SK-N-SH treated with all-trans-retinoic acid at 6 μM for 48 hours (cell line): ENCODE measurements around the gene SPSB2.
"Not testable (repeated sequence)": the region's sequence is repeated elsewhere in the genome, so short reads cannot be mapped to it uniquely, and the experiment has no call there.

Experiments used
- ATAC-seq: fragments of 200-7000 bp; cut with Tn5 transposase; 3 replicates; pipeline ENCODE4 v1.9.1; 2020; ENCODE audit warnings: mild to moderate bottlenecking, moderate library complexity
- ARNTL ChIP-seq: fragments of 450-650 bp; formaldehyde crosslinking; IDR thresholded peaks from 2 replicates; pipeline ENCODE4 v1.5.0; 2020; ENCODE audit warnings: low read depth, mild to moderate bottlenecking, moderate library complexity, borderline replicate concordance
- BACH2 ChIP-seq: fragments of 250-450 bp; sonication (Bioruptor Pico); IDR thresholded peaks from 2 replicates; pipeline ENCODE4 v1.9.0; 2021; ENCODE audit warnings: mild to moderate bottlenecking, borderline replicate concordance
- GLIS3 ChIP-seq: fragments of 250-450 bp; sonication (Bioruptor Pico); IDR thresholded peaks from 2 replicates; pipeline ENCODE4 v1.5.0; 2020; ENCODE audit warnings: mild to moderate bottlenecking, moderate library complexity
- ISL1 ChIP-seq: fragments of 250-450 bp; sonication (Bioruptor Pico); IDR thresholded peaks from 2 replicates; pipeline ENCODE4 v2.1.2; 2022; ENCODE audit warnings: mild to moderate bottlenecking, moderate library complexity
- OSR1 ChIP-seq: fragments of 250-450 bp; sonication (Bioruptor Pico); IDR thresholded peaks from 2 replicates; pipeline ENCODE4 v1.8.0; 2022; ENCODE audit warnings: moderate library complexity, mild to moderate bottlenecking, inconsistent platforms
- PPARA ChIP-seq: fragments of 250-450 bp; sonication (Bioruptor Pico); IDR thresholded peaks from 2 replicates; pipeline ENCODE4 v1.5.0; 2020; ENCODE audit warnings: mild to moderate bottlenecking, borderline replicate concordance
- RARB ChIP-seq: fragments of 250-450 bp; sonication (Bioruptor Pico); IDR thresholded peaks from 2 replicates; pipeline ENCODE4 v1.8.0; 2021; ENCODE audit warnings: mild to moderate bottlenecking, moderate library complexity
- SNAI2 ChIP-seq: fragments of 250-450 bp; sonication (Bioruptor Pico); IDR thresholded peaks from 2 replicates; pipeline ENCODE4 v1.5.0; 2020; ENCODE audit warnings: mild to moderate bottlenecking, moderate library complexity
- TCF4 ChIP-seq: fragments of 250-450 bp; sonication (Bioruptor Pico); IDR thresholded peaks from 2 replicates; pipeline ENCODE4 v1.8.0; 2021; ENCODE audit warnings: mild to moderate bottlenecking, moderate library complexity, borderline replicate concordance
- TOX ChIP-seq: fragments of 250-450 bp; sonication (Bioruptor Pico); IDR thresholded peaks from 2 replicates; pipeline ENCODE4 v1.8.0; 2021; ENCODE audit warnings: mild to moderate bottlenecking, moderate library complexity, borderline replicate concordance
- ZFP3 ChIP-seq: fragments of 250-450 bp; sonication (Bioruptor Pico); IDR thresholded peaks from 2 replicates; pipeline ENCODE4 v1.5.0; 2020; ENCODE audit warnings: mild to moderate bottlenecking, moderate library complexity
- ZNF70 ChIP-seq: fragments of 450-650 bp; formaldehyde crosslinking; IDR thresholded peaks from 2 replicates; pipeline ENCODE4 v1.5.0; 2020; ENCODE audit warnings: mild to moderate bottlenecking, moderate library complexity
- ZNF8 ChIP-seq: fragments of 450-650 bp; formaldehyde crosslinking; IDR thresholded peaks from 2 replicates; pipeline ENCODE4 v1.5.0; 2020; ENCODE audit warnings: mild to moderate bottlenecking, moderate library complexity
- TF ChIP-seq, protein P1 (sequence below): fragments of 250-450 bp; sonication (Bioruptor Pico); IDR thresholded peaks from 2 replicates; pipeline ENCODE4 v1.5.1; 2021; ENCODE audit warnings: mild to moderate bottlenecking, moderate library complexity
- TF ChIP-seq, protein P2 (sequence below): fragments of 250-450 bp; sonication (Bioruptor Pico); IDR thresholded peaks from 2 replicates; pipeline ENCODE4 v1.5.1; 2020; ENCODE audit warnings: low read depth, mild to moderate bottlenecking, moderate library complexity
- TF ChIP-seq, protein P3 (sequence below): fragments of 250-450 bp; sonication (Bioruptor Pico); IDR thresholded peaks from 2 replicates; pipeline ENCODE4 v1.8.0; 2020; ENCODE audit warnings: mild to moderate bottlenecking, moderate library complexity, borderline replicate concordance

Gene SPSB2

DNA sequence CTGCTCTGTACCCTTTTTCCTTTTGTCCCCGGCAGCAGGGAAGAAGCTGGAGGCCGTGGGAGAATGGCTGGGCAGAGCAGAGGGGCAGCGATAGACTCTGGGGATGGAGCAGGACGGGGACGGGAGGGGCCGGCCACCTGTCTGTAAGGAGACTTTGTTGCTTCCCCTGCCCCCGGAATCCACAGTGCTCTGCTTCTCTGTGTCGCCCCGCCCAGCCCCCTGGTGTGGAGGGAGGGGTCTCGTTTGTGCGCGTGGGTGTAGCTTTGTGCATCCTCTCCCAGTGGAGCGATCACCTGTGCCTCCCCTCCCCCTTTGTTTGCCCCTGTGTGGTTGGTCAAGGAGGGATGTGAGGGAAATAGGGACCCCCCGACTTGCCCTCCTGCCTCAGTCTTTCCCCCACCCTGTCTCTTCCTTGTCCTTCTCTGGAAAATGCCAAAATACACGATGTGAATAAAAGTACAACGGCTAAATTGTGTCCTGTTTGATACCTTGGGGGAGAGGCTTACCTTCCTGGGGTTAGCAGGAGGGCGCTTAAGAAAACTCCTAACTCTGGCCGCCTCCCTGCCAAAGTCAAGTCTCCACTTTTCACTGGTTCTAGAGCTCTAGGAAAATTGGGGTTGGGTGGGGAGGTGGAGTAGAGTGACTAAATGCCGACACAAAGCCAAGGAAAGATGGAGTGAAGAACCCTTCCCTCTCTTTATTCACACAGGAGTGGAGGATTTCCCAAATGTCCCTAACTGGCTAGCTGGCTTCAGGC is 6.8 kb downstream of the SPSB2 start:
- ATAC-seq, result no peak
- no peak for TF ChIP-seq ARNTL (CRISPR knock-in tag)

DNA sequence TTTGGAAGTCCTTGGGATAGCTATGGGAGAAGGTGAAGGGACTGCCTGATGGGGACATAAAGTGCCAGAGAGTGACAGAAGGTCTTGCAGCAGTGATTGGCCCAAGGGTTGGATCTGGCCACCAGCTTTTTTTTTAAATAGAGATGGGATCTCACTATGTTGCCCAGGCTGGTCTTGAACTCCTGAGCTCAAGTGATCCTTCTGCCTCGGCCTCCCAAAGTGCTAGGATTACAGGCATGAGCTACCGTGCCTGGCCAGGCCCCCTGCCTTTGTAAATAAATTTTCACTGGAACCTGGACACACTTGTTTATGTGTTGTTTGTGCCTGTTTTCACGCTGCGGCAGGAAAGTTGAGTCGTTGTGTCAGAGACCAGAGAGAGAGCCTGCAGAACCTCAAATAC is 7.8 kb downstream of the SPSB2 start:
- ATAC-seq, result not testable (repeated sequence)

DNA sequence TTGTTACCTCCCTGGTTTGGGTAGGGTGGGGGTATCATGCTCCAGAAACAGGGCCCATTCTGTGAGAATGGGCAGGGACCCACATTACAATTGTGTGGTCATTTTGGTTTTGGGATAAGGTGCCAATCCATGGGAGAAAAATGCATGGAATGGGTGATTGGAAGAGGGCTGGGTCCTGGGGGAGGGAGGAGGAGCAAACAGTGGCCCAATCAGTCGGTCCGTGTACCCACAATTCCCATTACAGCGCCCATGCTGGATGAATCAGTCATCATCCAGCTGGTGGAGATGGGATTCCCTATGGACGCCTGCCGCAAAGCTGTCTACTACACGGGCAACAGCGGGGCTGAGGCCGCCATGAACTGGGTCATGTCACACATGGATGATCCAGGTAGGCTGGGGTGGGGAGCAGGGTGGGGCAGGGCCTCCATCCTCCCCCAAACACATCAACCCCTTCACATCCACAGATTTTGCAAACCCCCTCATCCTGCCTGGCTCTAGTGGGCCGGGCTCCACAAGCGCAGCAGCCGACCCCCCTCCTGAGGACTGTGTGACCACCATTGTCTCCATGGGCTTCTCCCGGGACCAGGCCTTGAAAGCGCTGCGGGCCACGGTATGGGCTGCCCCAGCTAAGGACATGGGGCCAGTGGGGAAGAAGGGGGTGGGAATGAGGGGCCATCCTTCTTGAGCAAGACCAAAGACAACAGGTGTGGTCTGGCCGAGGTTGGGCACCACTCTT is 9.3 kb downstream of the SPSB2 start:
- TF ChIP-seq SNAI2 (no peak), PPARA (CRISPR knock-in tag) (no peak), TOX (CRISPR knock-in tag) (no peak), ZNF70 (CRISPR knock-in tag) (no peak), GLIS3 (no peak), ARNTL (CRISPR knock-in tag) (no peak), TCF4 (CRISPR knock-in tag) (no peak)
- ATAC-seq, result no peak

DNA sequence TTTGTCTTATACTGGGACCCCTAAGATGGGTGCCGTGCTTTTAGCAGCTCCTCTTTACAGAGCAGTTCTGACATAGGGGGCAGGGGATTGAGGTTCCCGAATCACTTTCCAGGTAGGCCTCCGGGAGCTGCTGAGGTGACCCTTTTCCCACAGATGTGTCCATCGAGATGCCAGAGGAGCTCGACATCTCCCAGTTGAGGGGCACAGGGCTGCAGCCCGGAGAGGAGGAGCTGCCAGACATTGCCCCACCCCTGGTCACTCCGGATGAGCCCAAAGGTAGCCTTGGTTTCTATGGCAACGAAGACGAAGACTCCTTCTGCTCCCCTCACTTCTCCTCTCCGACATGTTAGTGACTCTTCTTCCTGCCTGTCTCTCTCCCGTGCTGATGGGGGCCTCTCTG is 10.1 kb downstream of the SPSB2 start:
- no peak for ATAC-seq
- TF ChIP-seq ISL1 (CRISPR knock-in tag), result no peak
- TF ChIP-seq ZNF8 (CRISPR knock-in tag), result no peak
- TF ChIP-seq OSR1 (CRISPR knock-in tag), result no peak
- TF ChIP-seq, protein P1, sequence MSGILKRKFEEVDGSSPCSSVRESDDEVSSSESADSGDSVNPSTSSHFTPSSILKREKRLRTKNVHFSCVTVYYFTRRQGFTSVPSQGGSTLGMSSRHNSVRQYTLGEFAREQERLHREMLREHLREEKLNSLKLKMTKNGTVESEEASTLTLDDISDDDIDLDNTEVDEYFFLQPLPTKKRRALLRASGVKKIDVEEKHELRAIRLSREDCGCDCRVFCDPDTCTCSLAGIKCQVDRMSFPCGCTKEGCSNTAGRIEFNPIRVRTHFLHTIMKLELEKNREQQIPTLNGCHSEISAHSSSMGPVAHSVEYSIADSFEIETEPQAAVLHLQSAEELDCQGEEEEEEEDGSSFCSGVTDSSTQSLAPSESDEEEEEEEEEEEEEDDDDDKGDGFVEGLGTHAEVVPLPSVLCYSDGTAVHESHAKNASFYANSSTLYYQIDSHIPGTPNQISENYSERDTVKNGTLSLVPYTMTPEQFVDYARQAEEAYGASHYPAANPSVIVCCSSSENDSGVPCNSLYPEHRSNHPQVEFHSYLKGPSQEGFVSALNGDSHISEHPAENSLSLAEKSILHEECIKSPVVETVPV (CRISPR knock-in tag), result no peak
- TF ChIP-seq, protein P2, sequence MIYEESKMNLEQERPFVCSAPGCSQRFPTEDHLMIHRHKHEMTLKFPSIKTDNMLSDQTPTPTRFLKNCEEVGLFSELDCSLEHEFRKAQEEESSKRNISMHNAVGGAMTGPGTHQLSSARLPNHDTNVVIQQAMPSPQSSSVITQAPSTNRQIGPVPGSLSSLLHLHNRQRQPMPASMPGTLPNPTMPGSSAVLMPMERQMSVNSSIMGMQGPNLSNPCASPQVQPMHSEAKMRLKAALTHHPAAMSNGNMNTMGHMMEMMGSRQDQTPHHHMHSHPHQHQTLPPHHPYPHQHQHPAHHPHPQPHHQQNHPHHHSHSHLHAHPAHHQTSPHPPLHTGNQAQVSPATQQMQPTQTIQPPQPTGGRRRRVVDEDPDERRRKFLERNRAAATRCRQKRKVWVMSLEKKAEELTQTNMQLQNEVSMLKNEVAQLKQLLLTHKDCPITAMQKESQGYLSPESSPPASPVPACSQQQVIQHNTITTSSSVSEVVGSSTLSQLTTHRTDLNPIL (CRISPR knock-in tag), result no peak

DNA sequence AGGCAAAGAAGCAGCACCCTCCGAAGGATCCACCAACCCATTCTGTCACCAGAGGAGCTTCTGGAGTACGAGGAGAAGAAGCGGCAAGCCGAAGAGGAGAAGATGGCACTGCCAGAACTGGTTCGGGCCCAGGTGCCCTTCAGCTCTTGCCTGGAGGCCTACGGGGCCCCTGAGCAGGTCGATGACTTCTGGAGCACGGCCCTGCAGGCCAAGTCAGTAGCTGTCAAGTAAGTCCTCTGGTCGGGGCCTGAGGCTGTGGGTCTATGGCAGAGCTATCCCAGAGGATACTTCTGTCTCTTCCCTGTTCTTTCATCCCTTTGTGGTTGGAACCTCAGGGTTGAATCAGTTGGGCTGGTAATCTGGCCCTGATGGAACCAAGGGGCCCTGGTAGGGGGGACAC is 11.7 kb downstream of the SPSB2 start:
- TF ChIP-seq, protein P1 (CRISPR knock-in tag), result no peak
- TF ChIP-seq ARNTL (CRISPR knock-in tag), result no peak
- no peak for TF ChIP-seq BACH2
- TF ChIP-seq TOX (CRISPR knock-in tag), result no peak
- no peak for TF ChIP-seq PPARA (CRISPR knock-in tag)
- TF ChIP-seq, protein P2 (CRISPR knock-in tag), result no peak
- no peak for TF ChIP-seq ZFP3 (CRISPR knock-in tag)
- no peak for TF ChIP-seq RARB (CRISPR knock-in tag)
- TF ChIP-seq SNAI2, result no peak
- TF ChIP-seq, protein P3, sequence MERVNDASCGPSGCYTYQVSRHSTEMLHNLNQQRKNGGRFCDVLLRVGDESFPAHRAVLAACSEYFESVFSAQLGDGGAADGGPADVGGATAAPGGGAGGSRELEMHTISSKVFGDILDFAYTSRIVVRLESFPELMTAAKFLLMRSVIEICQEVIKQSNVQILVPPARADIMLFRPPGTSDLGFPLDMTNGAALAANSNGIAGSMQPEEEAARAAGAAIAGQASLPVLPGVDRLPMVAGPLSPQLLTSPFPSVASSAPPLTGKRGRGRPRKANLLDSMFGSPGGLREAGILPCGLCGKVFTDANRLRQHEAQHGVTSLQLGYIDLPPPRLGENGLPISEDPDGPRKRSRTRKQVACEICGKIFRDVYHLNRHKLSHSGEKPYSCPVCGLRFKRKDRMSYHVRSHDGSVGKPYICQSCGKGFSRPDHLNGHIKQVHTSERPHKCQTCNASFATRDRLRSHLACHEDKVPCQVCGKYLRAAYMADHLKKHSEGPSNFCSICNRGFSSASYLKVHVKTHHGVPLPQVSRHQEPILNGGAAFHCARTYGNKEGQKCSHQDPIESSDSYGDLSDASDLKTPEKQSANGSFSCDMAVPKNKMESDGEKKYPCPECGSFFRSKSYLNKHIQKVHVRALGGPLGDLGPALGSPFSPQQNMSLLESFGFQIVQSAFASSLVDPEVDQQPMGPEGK (CRISPR knock-in tag), result no peak

More for the DNA sequence above, 11.7 kb downstream of the SPSB2 start:
- no peak for ATAC-seq
